G401 (cell line): ENCODE results near the gene POLR2M. TPM values are rescaled to one million over a fixed set of nuclear protein-coding genes. Genes with fewer than 3 reads are reported as not detected.

Source experiments
- total RNA-seq: library from RNA; depleted of rRNA; stranded (reverse); fragments of >200 nt; shearing (Covaris generic); gene quantifications from 2 replicates; pipeline ENCODE4 v1.2.3, GENCODE V29; 2014; rRNA removed

Gene POLR2M
- total RNA-seq, 1 experiment from 2014 or later, result 277 TPM

Other genes with a start within 250 kb of the POLR2M start
- 0.06 and 3.4 TPM in 2 replicates for gene MYZAP, start 114.8 kb upstream of the POLR2M start, total RNA-seq